Stimulated activated CD4-positive, alpha-beta T cell treated with anti-CD3 and anti-CD28 coated beads, TNF-alpha, amount 100 ng/mL, for 4 hours (primary cell): ENCODE results near the gene MYO1H.
"Not testable (repeated sequence)": the region's sequence is repeated elsewhere in the genome, so short reads cannot be mapped to it uniquely, and the experiment has no call there.

Experiments
- DNase-seq, 3 experiments: peaks; one replicate each; pipeline ENCODE4 v3.0.0-alpha.2; 2020; ENCODE audit warnings: low read depth in 3 of 3

MYO1H gene

GRCh38 chr12:109418848-109419480, 71.3 kb downstream of the MYO1H start:
- DNase-seq: no peak

- no peak for DNase-seq
Observed at GRCh38 chr12:109421355-109422087, 73.8 kb downstream of the MYO1H start.

- DNase-seq: no peak
Observed at GRCh38 chr12:109422251-109422650, 74.6 kb downstream of the MYO1H start.

GRCh38 chr12:109423392-109423791, 75.7 kb downstream of the MYO1H start:
- DNase-seq: no peak

GRCh38 chr12:109428037-109428629, 80.4 kb downstream of the MYO1H start:
- DNase-seq: peak; percentile 40 to 57 (median 54)

GRCh38 chr12:109428804-109429203, 81.1 kb downstream of the MYO1H start:
- not testable (repeated sequence) for DNase-seq

GRCh38 chr12:109430244-109430643, 82.5 kb downstream of the MYO1H start:
- DNase-seq: no peak

- DNase-seq: no peak
Observed at GRCh38 chr12:109432431-109432830, 84.7 kb downstream of the MYO1H start.

- peak; percentile 51 to 57 (median 52) for DNase-seq
Observed at GRCh38 chr12:109432842-109433304, 85.2 kb downstream of the MYO1H start.

- DNase-seq: no peak
Observed at GRCh38 chr12:109433618-109434017, 85.9 kb downstream of the MYO1H start.

GRCh38 chr12:109434582-109434981, 86.9 kb downstream of the MYO1H start:
- no peak for DNase-seq

- DNase-seq: no peak
Observed at GRCh38 chr12:109435428-109436187, 87.9 kb downstream of the MYO1H start.

- no peak for DNase-seq
Observed at GRCh38 chr12:109436188-109436560, 88.5 kb downstream of the MYO1H start.

- no peak for DNase-seq
Observed at GRCh38 chr12:109439181-109439580, 91.5 kb downstream of the MYO1H start.

GRCh38 chr12:109439951-109440350, 92.3 kb downstream of the MYO1H start:
- DNase-seq: not testable (repeated sequence)

- DNase-seq: no peak
Observed at GRCh38 chr12:109440851-109441490, 93.3 kb downstream of the MYO1H start.

GRCh38 chr12:109443794-109444193, 96.1 kb downstream of the MYO1H start:
- no peak for DNase-seq

GRCh38 chr12:109444259-109444658, 96.6 kb downstream of the MYO1H start:
- no peak for DNase-seq

- no peak for DNase-seq
Observed at GRCh38 chr12:109445191-109445609, 97.5 kb downstream of the MYO1H start.

GRCh38 chr12:109446869-109447268, 99.2 kb downstream of the MYO1H start:
- DNase-seq: no peak

- DNase-seq: no peak
Observed at GRCh38 chr12:109447482-109447881, 99.8 kb downstream of the MYO1H start.

GRCh38 chr12:109448272-109448671, 100.6 kb downstream of the MYO1H start:
- no peak for DNase-seq
